ENCODE results near the gene SMIM23. TPM values are rescaled to one million over a fixed set of nuclear protein-coding genes. Genes with fewer than 3 reads are reported as not detected.

Gene SMIM23
- total RNA-seq = not detected
- total RNA-seq = 0 reads per million in 2 donors

GRCh38 chr5:171785517-171785916, at the start of gene SMIM23:
SMIM23 (plus strand) TSS chr5:171785817; CDS start chr5:171785872, 55 bp downstream.
- no peak for ATAC-seq
- peaks cover 43% of the 10 kb centered on the region for H3K27me3 Mint-ChIP-seq

GRCh38 chr5:171736976-171737891, 48.4 kb upstream of the SMIM23 start:
- ATAC-seq (no peak), DNase-seq (no peak)
- Mint-ChIP-seq H3K27ac (no peak overlapping the region), H3K27me3 (peaks cover 16% of the 10 kb centered on the region), H3K36me3 (ENCODE audit: low read depth) (no peaks in the 10 kb centered on the region), H3K4me3 (no peak overlapping the region), H3K4me1 (no peaks in the 10 kb centered on the region)
- H3K9me3 ChIP-seq (ENCODE audit: control insufficient read depth, low read length, poor library complexity, severe bottlenecking) = no peaks in the 10 kb centered on the region

More at GRCh38 chr5:171785517-171785916, at the start of gene SMIM23:
- H3K36me3 Mint-ChIP-seq (ENCODE audit: low read depth) = no peaks in the 10 kb centered on the region
- H3K27ac Mint-ChIP-seq = no peak within 1 kb of the TSS
- H3K4me3 Mint-ChIP-seq = no peak within 1 kb of the TSS
- DNase-seq = no peak
- H3K9me3 ChIP-seq (ENCODE audit: control insufficient read depth, low read length, poor library complexity, severe bottlenecking) = no peaks in the 10 kb centered on the region
- no peaks in the 10 kb centered on the region for H3K4me1 Mint-ChIP-seq

GRCh38 chr5:171738501-171738900, 47.1 kb upstream of the SMIM23 start:
- H3K4me3 Mint-ChIP-seq = no peak overlapping the region
- no peak overlapping the region for H3K27ac Mint-ChIP-seq
- DNase-seq = no peak
- peaks cover 22% of the 10 kb centered on the region for H3K27me3 Mint-ChIP-seq
- no peak for ATAC-seq
- no peaks in the 10 kb centered on the region for H3K4me1 Mint-ChIP-seq
- no peaks in the 10 kb centered on the region for H3K36me3 Mint-ChIP-seq (ENCODE audit: low read depth)
- no peaks in the 10 kb centered on the region for H3K9me3 ChIP-seq (ENCODE audit: control insufficient read depth, low read length, poor library complexity, severe bottlenecking)

- H3K4me1 Mint-ChIP-seq = no peaks in the 10 kb centered on the region
- H3K9me3 ChIP-seq (ENCODE audit: control insufficient read depth, low read length, poor library complexity, severe bottlenecking) = no peaks in the 10 kb centered on the region
- DNase-seq (no peak), ATAC-seq (no peak)
- H3K27me3 Mint-ChIP-seq = peaks cover 23% of the 10 kb centered on the region
- H3K27ac Mint-ChIP-seq = no peak overlapping the region
- H3K4me3 Mint-ChIP-seq = no peak overlapping the region
- H3K36me3 Mint-ChIP-seq (ENCODE audit: low read depth) = no peaks in the 10 kb centered on the region
Measured at GRCh38 chr5:171739271-171739670, 46.3 kb upstream of the SMIM23 start.

GRCh38 chr5:171743436-171744076, 42.1 kb upstream of the SMIM23 start:
- H3K36me3 Mint-ChIP-seq (ENCODE audit: low read depth) = no peaks in the 10 kb centered on the region
- H3K9me3 ChIP-seq (ENCODE audit: control insufficient read depth, low read length, poor library complexity, severe bottlenecking) = no peaks in the 10 kb centered on the region
- no peaks in the 10 kb centered on the region for H3K4me1 Mint-ChIP-seq
- DNase-seq (no peak), ATAC-seq (no peak)
- no peak overlapping the region for H3K4me3 Mint-ChIP-seq
- peaks cover 26% of the 10 kb centered on the region for H3K27me3 Mint-ChIP-seq
- no peak overlapping the region for H3K27ac Mint-ChIP-seq

- Mint-ChIP-seq H3K27ac (no peak overlapping the region), H3K27me3 (peaks cover 29% of the 10 kb centered on the region), H3K4me3 (no peak overlapping the region), H3K4me1 (no peaks in the 10 kb centered on the region), H3K36me3 (ENCODE audit: low read depth) (no peaks in the 10 kb centered on the region)
- no peak for DNase-seq
- H3K9me3 ChIP-seq (ENCODE audit: control insufficient read depth, low read length, poor library complexity, severe bottlenecking) = no peaks in the 10 kb centered on the region
- ATAC-seq = no peak
Measured at GRCh38 chr5:171744264-171744663, 41.4 kb upstream of the SMIM23 start.

GRCh38 chr5:171744882-171745281, 40.7 kb upstream of the SMIM23 start:
- DNase-seq (no peak), ATAC-seq (no peak)
- peaks cover 34% of the 10 kb centered on the region for H3K27me3 Mint-ChIP-seq
- no peaks in the 10 kb centered on the region for H3K4me1 Mint-ChIP-seq
- H3K36me3 Mint-ChIP-seq (ENCODE audit: low read depth) = no peaks in the 10 kb centered on the region
- no peak overlapping the region for H3K4me3 Mint-ChIP-seq
- H3K27ac Mint-ChIP-seq = no peak overlapping the region
- H3K9me3 ChIP-seq (ENCODE audit: control insufficient read depth, low read length, poor library complexity, severe bottlenecking) = no peaks in the 10 kb centered on the region

- H3K4me1 Mint-ChIP-seq = no peaks in the 10 kb centered on the region
- no peak overlapping the region for H3K4me3 Mint-ChIP-seq
- no peak for ATAC-seq
- no peak for DNase-seq
- no peaks in the 10 kb centered on the region for H3K9me3 ChIP-seq (ENCODE audit: control insufficient read depth, low read length, poor library complexity, severe bottlenecking)
- peaks cover 37% of the 10 kb centered on the region for H3K27me3 Mint-ChIP-seq
- no peaks in the 10 kb centered on the region for H3K36me3 Mint-ChIP-seq (ENCODE audit: low read depth)
- no peak overlapping the region for H3K27ac Mint-ChIP-seq
Measured at GRCh38 chr5:171745602-171746001, 40.0 kb upstream of the SMIM23 start.

- DNase-seq (no peak), ATAC-seq (no peak)
- Mint-ChIP-seq H3K4me1 (no peaks in the 10 kb centered on the region), H3K4me3 (no peak overlapping the region), H3K27me3 (peaks cover 48% of the 10 kb centered on the region), H3K27ac (no peak overlapping the region), H3K36me3 (ENCODE audit: low read depth) (no peaks in the 10 kb centered on the region)
- no peaks in the 10 kb centered on the region for H3K9me3 ChIP-seq (ENCODE audit: control insufficient read depth, low read length, poor library complexity, severe bottlenecking)
Measured at GRCh38 chr5:171747061-171747859, 38.4 kb upstream of the SMIM23 start.

GRCh38 chr5:171748720-171749119, 36.9 kb upstream of the SMIM23 start:
- H3K4me1 Mint-ChIP-seq = no peaks in the 10 kb centered on the region
- no peaks in the 10 kb centered on the region for H3K9me3 ChIP-seq (ENCODE audit: control insufficient read depth, low read length, poor library complexity, severe bottlenecking)
- H3K27ac Mint-ChIP-seq = no peak overlapping the region
- no peaks in the 10 kb centered on the region for H3K36me3 Mint-ChIP-seq (ENCODE audit: low read depth)
- ATAC-seq = no peak
- H3K27me3 Mint-ChIP-seq = peaks cover 40% of the 10 kb centered on the region
- no peak overlapping the region for H3K4me3 Mint-ChIP-seq
- no peak for DNase-seq

GRCh38 chr5:171749365-171749764, 36.3 kb upstream of the SMIM23 start:
- DNase-seq (no peak), ATAC-seq (no peak)
- H3K27ac Mint-ChIP-seq = no peak overlapping the region
- H3K36me3 Mint-ChIP-seq (ENCODE audit: low read depth) = no peaks in the 10 kb centered on the region
- no peaks in the 10 kb centered on the region for H3K4me1 Mint-ChIP-seq
- H3K27me3 Mint-ChIP-seq = peaks cover 40% of the 10 kb centered on the region
- H3K4me3 Mint-ChIP-seq = no peak overlapping the region
- H3K9me3 ChIP-seq (ENCODE audit: control insufficient read depth, low read length, poor library complexity, severe bottlenecking) = no peaks in the 10 kb centered on the region

- H3K27me3 Mint-ChIP-seq = peaks cover 40% of the 10 kb centered on the region
- ATAC-seq = no peak
- no peaks in the 10 kb centered on the region for H3K36me3 Mint-ChIP-seq (ENCODE audit: low read depth)
Measured at GRCh38 chr5:171750311-171750788, 35.3 kb upstream of the SMIM23 start.

GRCh38 chr5:171755354-171755821, 30.2 kb upstream of the SMIM23 start:
- no peak for DNase-seq
- no peaks in the 10 kb centered on the region for H3K4me1 Mint-ChIP-seq
- no peak overlapping the region for H3K4me3 Mint-ChIP-seq
- H3K27me3 Mint-ChIP-seq = peaks cover 10% of the 10 kb centered on the region
- no peak overlapping the region for H3K27ac Mint-ChIP-seq
- no peaks in the 10 kb centered on the region for H3K9me3 ChIP-seq (ENCODE audit: control insufficient read depth, low read length, poor library complexity, severe bottlenecking)
- H3K36me3 Mint-ChIP-seq (ENCODE audit: low read depth) = no peaks in the 10 kb centered on the region
- ATAC-seq = no peak

More at GRCh38 chr5:171750311-171750788, 35.3 kb upstream of the SMIM23 start:
- no peak overlapping the region for H3K27ac Mint-ChIP-seq
- H3K4me3 Mint-ChIP-seq = no peak overlapping the region
- DNase-seq = no peak
- H3K4me1 Mint-ChIP-seq = no peaks in the 10 kb centered on the region
- H3K9me3 ChIP-seq (ENCODE audit: control insufficient read depth, low read length, poor library complexity, severe bottlenecking) = no peaks in the 10 kb centered on the region
